Suprapubic skin (tissue), 3 donors: ENCODE results near the gene BANP.

Source experiments
- CTCF ChIP-seq, 2 donors: fragments of 200-600 bp in 1 of 2; fragments of 450-650 bp in 1 of 2; sonication (generic) in 1 of 2; IDR thresholded peaks; one replicate each; pipeline ENCODE4 v1.5.1; 2016 to 2019; ENCODE audit warnings: antibody characterized with exemption in 2 of 2, mild to moderate bottlenecking in 1 of 2, moderate library complexity in 1 of 2
- EP300 ChIP-seq: sonication (generic); formaldehyde crosslinking; IDR thresholded peaks from one replicate; pipeline ENCODE4 v1.6.1; 2017; ENCODE audit warnings: antibody characterized with exemption

GRCh38 chr16:87942680-87943079 lies 8.6 kb upstream of the BANP start:
- TF ChIP-seq CTCF (IDR thresholded peaks at IDR 0.05), result no peak
- no peak for TF ChIP-seq EP300
